Uterus (tissue), 4 donors: Measurements from ENCODE around the gene PPIP5K2. TPM values are rescaled to one million over a fixed set of nuclear protein-coding genes. Genes with fewer than 3 reads are reported as not detected.
"Not testable (repeated sequence)": the region's sequence is repeated elsewhere in the genome, so short reads cannot be mapped to it uniquely, and the experiment has no call there.

Experiments
- DNase-seq, 2 donors: peaks; one replicate each; pipeline ENCODE4 v3.0.0-alpha.2; 2019 to 2020
- H3K27ac ChIP-seq, 2 donors: fragments of 200-600 bp; sonication (generic); 1 replicate in 1 of 2; 2 replicates in 1 of 2; pipeline ENCODE4 v1.5.1; 2016 to 2018
- H3K27me3 ChIP-seq, 2 donors: fragments of 200-600 bp; sonication (generic); one replicate each; pipeline ENCODE4 v1.5.1; 2018 to 2019; ENCODE audit warnings: control low read depth in 1 of 2
- H3K36me3 ChIP-seq, 2 donors: fragments of 200-600 bp; sonication (generic); one replicate each; pipeline ENCODE4 v1.5.1; 2019; ENCODE audit warnings: control low read depth in 1 of 2
- H3K4me1 ChIP-seq, 2 donors: fragments of 200-600 bp; sonication (generic); one replicate each; pipeline ENCODE4 v1.5.1; 2018 to 2019; ENCODE audit warnings: control low read depth in 1 of 2
- H3K4me3 ChIP-seq, 2 donors: fragments of 200-600 bp; sonication (generic); 1 replicate in 1 of 2; 2 replicates in 1 of 2; pipeline ENCODE4 v1.5.1; 2018 to 2019; ENCODE audit warnings: mild to moderate bottlenecking in 1 of 2
- H3K9me3 ChIP-seq, 2 donors: fragments of 200-600 bp; sonication (generic); one replicate each; pipeline ENCODE4 v1.5.1; 2019; ENCODE audit warnings: control low read depth in 1 of 2
- POLR2A ChIP-seq, 2 donors: fragments of 450-650 bp; IDR thresholded peaks; one replicate each; pipeline ENCODE4 v1.6.1; 2016; ENCODE audit warnings: antibody characterized with exemption in 2 of 2, mild to moderate bottlenecking in 1 of 2, moderate library complexity in 1 of 2
- intact Hi-C: fragments of 100-400 bp; cut with DNase I; formaldehyde crosslinking; loops from one replicate; pipeline ENCODE4 v1.15.1; 2023; ENCODE audit warnings: low total_unique reads
- total RNA-seq, 4 donors: library from RNA; depleted of rRNA in 3 of 4; stranded (reverse); fragments of >200 nt in 3 of 4; gene quantifications; one replicate each; pipeline versions ENCODE4 v1.1.0 to v1.2.4, GENCODE V29; 2014 to 2023
- TF ChIP-seq, protein P1 (sequence below), 4 experiments: fragments of 200-600 bp in 2 of 4; fragments of 450-650 bp in 2 of 4; sonication (generic) in 2 of 4; IDR thresholded peaks; one replicate each; pipeline ENCODE4 v1.5.1; 2016 to 2019; ENCODE audit warnings: antibody characterized with exemption in 4 of 4, mild to moderate bottlenecking in 2 of 4, moderate library complexity in 1 of 4
- donor health status: DM: yes; HTN: yes; CAD: no.

PPIP5K2 gene
- total RNA-seq, 4 donors from 2014 or later, result 31.5 to 120 (median 61.8) TPM

GRCh38 chr5:103218164-103218563, 98.1 kb downstream of the PPIP5K2 start:
- Histone ChIP-seq H3K4me1 (no peaks in the 10 kb centered on the region), H3K27ac (no peak overlapping the region)

GRCh38 chr5:103219074-103219473, 99.0 kb downstream of the PPIP5K2 start:
- H3K27ac ChIP-seq, intact Hi-C loops, H3K4me1 ChIP-seq, H3K36me3 ChIP-seq, H3K9me3 ChIP-seq, DNase-seq, H3K27me3 ChIP-seq, H3K4me3 ChIP-seq: not testable (repeated sequence)

More at GRCh38 chr5:103218164-103218563, 98.1 kb downstream of the PPIP5K2 start:
- no peak overlapping the region for H3K4me3 ChIP-seq
- no peaks in the 10 kb centered on the region for H3K27me3 ChIP-seq
- no peaks in the 10 kb centered on the region for H3K9me3 ChIP-seq
- H3K36me3 ChIP-seq, result no peaks in the 10 kb centered on the region
- no peak for TF ChIP-seq POLR2A (IDR thresholded peaks at IDR 0.05)
- TF ChIP-seq, protein P1, sequence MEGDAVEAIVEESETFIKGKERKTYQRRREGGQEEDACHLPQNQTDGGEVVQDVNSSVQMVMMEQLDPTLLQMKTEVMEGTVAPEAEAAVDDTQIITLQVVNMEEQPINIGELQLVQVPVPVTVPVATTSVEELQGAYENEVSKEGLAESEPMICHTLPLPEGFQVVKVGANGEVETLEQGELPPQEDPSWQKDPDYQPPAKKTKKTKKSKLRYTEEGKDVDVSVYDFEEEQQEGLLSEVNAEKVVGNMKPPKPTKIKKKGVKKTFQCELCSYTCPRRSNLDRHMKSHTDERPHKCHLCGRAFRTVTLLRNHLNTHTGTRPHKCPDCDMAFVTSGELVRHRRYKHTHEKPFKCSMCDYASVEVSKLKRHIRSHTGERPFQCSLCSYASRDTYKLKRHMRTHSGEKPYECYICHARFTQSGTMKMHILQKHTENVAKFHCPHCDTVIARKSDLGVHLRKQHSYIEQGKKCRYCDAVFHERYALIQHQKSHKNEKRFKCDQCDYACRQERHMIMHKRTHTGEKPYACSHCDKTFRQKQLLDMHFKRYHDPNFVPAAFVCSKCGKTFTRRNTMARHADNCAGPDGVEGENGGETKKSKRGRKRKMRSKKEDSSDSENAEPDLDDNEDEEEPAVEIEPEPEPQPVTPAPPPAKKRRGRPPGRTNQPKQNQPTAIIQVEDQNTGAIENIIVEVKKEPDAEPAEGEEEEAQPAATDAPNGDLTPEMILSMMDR (IDR thresholded peaks at IDR 0.05), result no peak
- intact Hi-C loops, result no loop called here
- DNase-seq, result no peak

DNA sequence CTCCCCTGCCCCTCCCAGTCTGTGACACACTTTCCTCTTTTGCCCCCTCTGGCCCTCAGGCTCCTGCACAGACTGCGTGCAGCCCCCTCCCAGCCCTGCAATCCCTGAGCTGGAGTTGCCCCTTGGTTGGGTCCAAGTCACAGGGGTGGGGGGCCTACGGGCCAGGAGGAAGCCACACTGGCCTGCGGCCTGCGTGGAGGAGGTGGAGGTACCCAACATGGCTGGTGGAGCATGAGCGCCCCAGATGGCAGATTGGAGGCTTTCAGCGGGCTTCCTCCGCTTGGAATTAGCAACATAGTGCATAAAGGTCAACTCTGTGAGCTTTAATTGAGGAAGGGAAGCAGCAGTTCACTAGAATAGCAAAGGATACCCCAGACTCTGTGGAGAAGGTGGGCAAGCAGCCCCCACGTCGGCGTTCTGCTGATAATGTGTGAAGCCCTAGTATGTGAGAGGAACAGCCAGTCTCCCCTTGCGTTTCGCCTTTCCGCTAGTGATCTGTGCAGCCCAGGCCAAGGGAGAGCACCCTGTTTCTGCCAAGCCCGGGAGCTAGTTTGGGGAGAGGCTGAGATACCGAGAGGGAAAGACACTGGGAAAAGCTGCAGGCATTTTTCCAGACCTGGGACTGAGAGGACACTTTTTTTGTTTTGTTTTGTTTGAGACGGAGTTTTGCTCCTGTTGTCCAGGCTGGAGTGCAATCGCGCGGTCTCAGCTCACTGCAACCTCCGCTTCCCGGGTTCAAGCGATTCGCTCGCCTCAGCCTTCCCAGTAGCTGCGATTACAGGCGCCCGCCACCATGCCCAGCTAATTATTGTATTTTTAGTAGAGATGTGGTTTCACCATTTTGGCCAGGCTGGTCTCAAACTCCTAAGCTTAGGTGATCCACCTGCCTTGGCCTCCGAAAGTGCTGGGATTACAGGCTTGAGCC, 103.2 kb downstream of the PPIP5K2 start:
- TF ChIP-seq POLR2A (IDR thresholded peaks at IDR 0.05), result no peak
- TF ChIP-seq, protein P1 (IDR thresholded peaks at IDR 0.05), result no peak
- Histone ChIP-seq H3K4me1 (no peaks in the 10 kb centered on the region), H3K27me3 (no peaks in the 10 kb centered on the region), H3K27ac (no peak overlapping the region), H3K36me3 (no peaks in the 10 kb centered on the region), H3K9me3 (no peaks in the 10 kb centered on the region), H3K4me3 (no peak overlapping the region)
- DNase-seq, result no peak
- intact Hi-C loops, result no loop called here

- no peaks in the 10 kb centered on the region for H3K36me3 ChIP-seq
- DNase-seq, result peak in 1 of 2 donors; percentile 19
- H3K27me3 ChIP-seq, result no peaks in the 10 kb centered on the region
- no peak overlapping the region for H3K27ac ChIP-seq
- no peaks in the 10 kb centered on the region for H3K4me1 ChIP-seq
- H3K4me3 ChIP-seq, result no peak overlapping the region
- H3K9me3 ChIP-seq, result no peaks in the 10 kb centered on the region
- intact Hi-C loops, result no loop called here
- TF ChIP-seq, protein P1 (IDR thresholded peaks at IDR 0.05), result peak; percentile 21 to 50 (median 43)
- no peak for TF ChIP-seq POLR2A (IDR thresholded peaks at IDR 0.05)
Observed at GRCh38 chr5:103224118-103224893, 104.2 kb downstream of the PPIP5K2 start.

- DNase-seq, result no peak
- Histone ChIP-seq H3K36me3 (no peaks in the 10 kb centered on the region), H3K27ac (no peak overlapping the region), H3K27me3 (no peaks in the 10 kb centered on the region), H3K9me3 (no peaks in the 10 kb centered on the region), H3K4me3 (no peak overlapping the region), H3K4me1 (no peaks in the 10 kb centered on the region)
- no peak for TF ChIP-seq POLR2A (IDR thresholded peaks at IDR 0.05)
- TF ChIP-seq, protein P1 (IDR thresholded peaks at IDR 0.05), result no peak
- intact Hi-C loops, result no loop called here
Observed at GRCh38 chr5:103224894-103225246, 104.8 kb downstream of the PPIP5K2 start.
